Inflammatory macrophage treated with lipopolysaccharide for 1 hour (primary cell): ENCODE results near the gene NEURL1.
"Not testable (repeated sequence)": the region's sequence is repeated elsewhere in the genome, so short reads cannot be mapped to it uniquely, and the experiment has no call there.

Source experiments
- DNase-seq, 2 donors: peaks; one replicate each; pipeline ENCODE4 v3.0.0-alpha.2; 2020 to 2022

Gene NEURL1

GRCh38 chr10:103519798-103520197 is 26.3 kb downstream of the NEURL1 start:
- no peak for DNase-seq

- not testable (repeated sequence) for DNase-seq
Measured at GRCh38 chr10:103522006-103522405, 28.5 kb downstream of the NEURL1 start.

- no peak for DNase-seq
Measured at GRCh38 chr10:103523683-103524082, 30.2 kb downstream of the NEURL1 start.

- no peak for DNase-seq
Measured at GRCh38 chr10:103525901-103526300, 32.4 kb downstream of the NEURL1 start.

- not testable (repeated sequence) for DNase-seq
Measured at GRCh38 chr10:103527476-103527875, 34.0 kb downstream of the NEURL1 start.

- DNase-seq = no peak
Measured at GRCh38 chr10:103528549-103528948, 35.0 kb downstream of the NEURL1 start.

- no peak for DNase-seq
Measured at GRCh38 chr10:103529539-103529938, 36.0 kb downstream of the NEURL1 start.

GRCh38 chr10:103533827-103534226 is 40.3 kb downstream of the NEURL1 start:
- DNase-seq = no peak

GRCh38 chr10:103534621-103535498 is 41.4 kb downstream of the NEURL1 start:
- DNase-seq = no peak

- DNase-seq = no peak
Measured at GRCh38 chr10:103535595-103535994, 42.1 kb downstream of the NEURL1 start.

- DNase-seq = no peak
Measured at GRCh38 chr10:103539751-103540150, 46.2 kb downstream of the NEURL1 start.

GRCh38 chr10:103540722-103541121 is 47.2 kb downstream of the NEURL1 start:
- no peak for DNase-seq

- DNase-seq = peak in 1 of 2 donors; percentile 63
Measured at GRCh38 chr10:103541616-103542015, 48.1 kb downstream of the NEURL1 start.

GRCh38 chr10:103542764-103543616 is 49.5 kb downstream of the NEURL1 start:
- peak; percentile 80 to 86 for DNase-seq

GRCh38 chr10:103543617-103544525 is 50.4 kb downstream of the NEURL1 start:
- DNase-seq = no peak

- DNase-seq = no peak
Measured at GRCh38 chr10:103544657-103545310, 51.3 kb downstream of the NEURL1 start.

- DNase-seq = no peak
Measured at GRCh38 chr10:103545366-103545765, 51.9 kb downstream of the NEURL1 start.

- DNase-seq = no peak
Measured at GRCh38 chr10:103545771-103546281, 52.3 kb downstream of the NEURL1 start.

- DNase-seq = no peak
Measured at GRCh38 chr10:103546401-103546800, 52.9 kb downstream of the NEURL1 start.

- DNase-seq = no peak
Measured at GRCh38 chr10:103547391-103547946, 54.0 kb downstream of the NEURL1 start.

GRCh38 chr10:103548006-103548405 is 54.5 kb downstream of the NEURL1 start:
- no peak for DNase-seq
